Epidermal melanocyte (primary cell): ENCODE results near the gene PRKRIP1.
A peak's percentile ranks its signal among the peaks of the same experiment; 100 is the strongest.
"Not testable (repeated sequence)": the region's sequence is repeated elsewhere in the genome, so short reads cannot be mapped to it uniquely, and the experiment has no call there.

ENCODE experiments used
- DNase-seq: peaks from one replicate; pipeline ENCODE4 v3.0.0; 2011; ENCODE audit warnings: low spot score; ENCODE audit not compliant: insufficient read length

The PRKRIP1 gene

GRCh38 chr7:102403563-102403962 lies 7.4 kb downstream of the PRKRIP1 start:
- no peak for DNase-seq

DNA sequence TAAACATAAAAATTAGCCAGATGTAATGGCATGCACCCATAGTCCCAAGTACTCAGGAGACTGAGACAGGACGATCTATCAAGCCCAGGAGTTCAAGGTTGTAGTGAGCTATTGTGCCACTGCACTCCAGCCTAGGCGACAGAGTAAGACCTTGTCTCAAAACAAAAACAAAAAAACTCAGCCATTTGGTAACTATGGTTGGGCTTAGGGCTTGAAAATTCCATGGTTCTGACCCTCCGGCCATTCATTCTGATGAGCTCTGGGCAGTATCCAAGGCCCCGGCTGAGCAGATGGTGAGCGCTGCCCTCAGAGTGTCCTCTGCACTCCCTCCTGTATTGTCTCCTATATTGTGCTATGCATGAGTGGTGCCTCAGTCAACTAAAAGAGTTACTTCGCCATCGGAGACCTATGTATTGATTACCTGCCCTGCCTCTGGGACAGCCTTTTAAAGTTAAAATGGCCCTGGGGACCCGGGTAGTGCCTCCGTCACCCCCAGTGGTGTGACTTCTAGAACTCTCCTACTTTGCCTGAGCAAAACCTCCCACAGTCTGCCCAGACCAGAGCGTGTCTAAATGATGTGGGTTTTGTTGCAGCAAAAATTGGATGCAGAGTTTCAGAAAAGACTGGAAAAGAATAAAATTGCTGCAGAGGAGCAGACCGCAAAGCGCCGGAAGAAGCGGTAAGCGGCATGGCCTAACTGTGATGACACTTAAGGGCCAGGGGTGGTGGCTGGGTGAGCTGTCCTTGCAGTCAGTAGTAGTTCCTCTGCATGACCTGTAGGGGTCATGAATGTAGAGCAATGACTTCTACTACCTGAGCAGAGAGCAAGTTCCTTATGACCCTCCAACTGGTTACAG lies 8.1 kb downstream of the PRKRIP1 start:
- DNase-seq: peak; percentile 47

GRCh38 chr7:102404862-102405188 lies 8.7 kb downstream of the PRKRIP1 start:
- DNase-seq: not testable (repeated sequence)

GRCh38 chr7:102407910-102408309 lies 11.7 kb downstream of the PRKRIP1 start:
- no peak for DNase-seq

DNA sequence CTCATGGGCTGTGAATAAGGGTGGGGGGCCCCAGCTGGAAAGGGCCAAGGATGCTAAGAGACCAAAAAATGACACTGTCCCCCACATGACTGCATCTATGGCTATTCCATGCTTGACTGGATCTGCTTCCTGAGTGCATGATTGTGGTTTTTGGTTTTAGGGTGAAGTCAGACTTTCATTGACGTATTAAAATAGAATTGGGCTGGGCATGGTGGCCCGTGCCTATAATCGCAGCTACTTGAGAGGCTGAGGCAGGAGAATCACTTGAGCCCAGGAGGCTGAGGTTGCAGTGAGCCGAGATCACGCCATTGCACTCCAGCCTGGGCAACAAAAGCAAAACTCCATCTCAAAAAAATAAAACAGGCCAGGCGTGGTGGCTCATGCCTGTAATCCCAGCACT lies 12.4 kb downstream of the PRKRIP1 start:
- not testable (repeated sequence) for DNase-seq

- no peak for DNase-seq
These were observed 13.2 kb downstream of the PRKRIP1 start for GRCh38 chr7:102409340-102409739.

DNA sequence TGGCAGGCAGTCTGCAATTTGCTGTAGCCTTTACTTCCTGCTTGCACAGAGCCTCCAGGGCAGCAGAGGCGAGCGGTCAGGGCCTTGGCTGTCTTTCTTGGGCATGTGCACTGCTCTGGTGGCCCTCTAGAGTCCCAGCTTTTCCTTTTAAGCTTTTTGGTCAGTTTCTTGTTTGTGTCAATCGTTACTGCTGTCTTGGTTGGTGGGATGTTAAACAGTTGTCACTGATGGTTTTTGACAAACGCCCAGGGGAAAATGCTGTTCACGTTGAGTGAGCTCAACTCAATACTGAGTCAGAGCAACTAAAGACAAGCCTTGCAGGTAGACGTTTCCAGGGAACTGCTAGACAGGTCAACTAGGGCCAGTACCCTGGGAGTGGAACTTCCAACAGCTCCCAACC lies 14.0 kb downstream of the PRKRIP1 start:
- DNase-seq: no peak

GRCh38 chr7:102410918-102411317 lies 14.8 kb downstream of the PRKRIP1 start:
- no peak for DNase-seq

- no peak for DNase-seq
These were observed 16.4 kb downstream of the PRKRIP1 start for GRCh38 chr7:102412548-102412947.

DNA sequence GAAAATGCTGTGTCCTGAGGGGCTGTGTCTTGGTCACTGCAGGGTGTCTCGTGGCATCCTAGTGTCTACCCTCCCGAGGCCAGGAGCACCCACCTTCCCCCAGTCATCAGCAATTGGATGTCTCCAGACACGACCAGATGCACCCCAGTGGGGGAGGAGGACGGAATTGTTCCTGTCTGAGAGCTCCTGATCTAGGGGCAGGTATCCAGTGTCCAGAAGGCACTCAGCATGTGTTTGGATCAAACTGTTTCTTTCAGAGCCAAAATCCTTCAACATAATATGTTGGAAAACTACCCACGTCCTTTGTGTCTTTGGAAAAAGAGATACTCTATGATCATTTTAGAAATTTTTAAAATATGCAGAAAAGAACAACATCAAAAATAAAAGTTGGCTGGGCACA lies 16.9 kb downstream of the PRKRIP1 start:
- DNase-seq: no peak

DNA sequence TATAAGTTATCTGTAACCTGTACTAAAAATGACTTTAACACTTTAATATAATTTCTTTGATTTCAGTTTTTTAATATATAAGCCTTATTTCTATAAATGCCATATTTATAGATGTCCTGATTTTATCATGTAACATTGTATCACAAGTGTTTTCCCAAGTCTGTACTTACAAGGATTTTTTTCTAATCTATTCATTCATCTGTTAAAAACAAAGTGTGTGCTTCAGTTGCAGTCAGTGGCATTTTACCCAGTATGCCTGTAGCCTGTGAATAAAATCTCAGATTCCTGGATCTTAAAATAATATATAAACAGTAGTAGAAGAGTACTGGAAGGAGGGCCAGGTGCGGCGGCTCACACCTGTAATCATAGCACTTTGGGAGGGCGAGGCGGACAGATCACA lies 17.4 kb downstream of the PRKRIP1 start:
- DNase-seq: no peak

DNA sequence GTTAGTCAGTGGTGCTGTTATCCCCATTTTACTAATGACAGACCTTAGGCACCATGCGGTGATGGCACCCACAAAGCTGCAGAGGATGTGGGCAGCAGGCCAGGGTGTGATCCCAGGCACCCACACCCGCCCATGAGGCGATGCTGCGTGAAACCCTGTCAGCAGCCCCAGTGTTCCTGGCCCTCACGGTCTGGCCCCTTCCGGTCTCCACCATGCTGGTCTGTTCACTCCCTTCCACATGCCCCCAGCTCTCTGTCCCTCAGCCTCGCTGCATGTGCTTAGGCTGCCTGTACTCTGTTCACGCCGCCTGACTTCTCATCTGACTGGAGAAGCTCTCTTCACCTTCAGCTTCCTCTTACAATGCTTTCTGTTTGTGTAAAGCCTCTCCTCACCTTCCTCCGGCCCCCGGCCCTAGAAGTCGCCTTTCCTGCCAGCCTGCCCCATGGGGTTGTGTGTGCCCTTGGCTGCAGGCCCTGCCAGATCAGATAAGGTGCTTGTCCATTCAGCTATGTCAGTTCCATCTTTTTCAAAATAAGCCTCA lies 19.6 kb downstream of the PRKRIP1 start:
- no peak for DNase-seq

GRCh38 chr7:102416406-102416805 lies 20.2 kb downstream of the PRKRIP1 start:
- DNase-seq: no peak

- no peak for DNase-seq
These were observed 20.9 kb downstream of the PRKRIP1 start for GRCh38 chr7:102417105-102417504.

DNA sequence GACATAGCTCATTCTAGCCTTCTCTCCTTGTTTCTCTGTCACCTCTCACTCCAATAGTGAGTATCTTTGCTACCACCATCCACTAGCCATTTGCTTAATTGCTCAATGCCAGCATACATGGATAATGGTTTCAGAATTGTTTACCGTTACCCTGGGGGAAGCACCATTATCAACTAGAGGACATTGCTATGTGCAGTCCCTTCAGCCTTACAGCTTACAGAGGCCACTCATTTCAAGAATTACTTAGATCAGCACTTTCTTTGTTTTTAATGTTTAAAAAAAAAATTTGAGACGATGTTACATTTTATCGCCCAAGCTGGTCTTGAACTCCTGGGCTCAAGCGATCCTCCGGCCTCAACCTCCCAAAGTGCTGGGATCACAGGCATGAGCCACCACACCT lies 22.4 kb downstream of the PRKRIP1 start:
- DNase-seq: no peak

- no peak for DNase-seq
These were observed 25.6 kb downstream of the PRKRIP1 start for GRCh38 chr7:102421706-102422240.

DNA sequence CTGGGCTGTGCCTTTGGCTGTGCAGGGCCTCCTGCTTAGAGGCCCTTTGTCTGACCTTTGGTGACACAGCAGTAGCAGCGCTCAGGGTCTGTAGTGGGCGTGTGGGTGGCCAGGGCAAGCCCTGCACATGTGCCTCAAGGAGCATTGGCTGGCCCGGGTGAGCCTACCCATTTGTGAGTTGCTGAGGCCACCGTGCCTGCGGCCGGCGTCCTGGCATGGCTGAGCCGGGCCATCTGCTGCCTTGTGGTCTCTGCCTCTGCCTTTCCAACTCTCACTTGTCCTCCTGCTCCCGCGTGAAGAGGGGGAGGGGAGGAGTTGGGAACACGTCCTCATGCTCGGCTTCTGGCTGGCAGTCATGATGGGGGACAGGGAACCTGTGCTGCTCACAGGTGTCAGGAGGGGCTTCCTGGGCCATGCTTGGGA lies 28.0 kb downstream of the PRKRIP1 start:
- DNase-seq: no peak

DNA sequence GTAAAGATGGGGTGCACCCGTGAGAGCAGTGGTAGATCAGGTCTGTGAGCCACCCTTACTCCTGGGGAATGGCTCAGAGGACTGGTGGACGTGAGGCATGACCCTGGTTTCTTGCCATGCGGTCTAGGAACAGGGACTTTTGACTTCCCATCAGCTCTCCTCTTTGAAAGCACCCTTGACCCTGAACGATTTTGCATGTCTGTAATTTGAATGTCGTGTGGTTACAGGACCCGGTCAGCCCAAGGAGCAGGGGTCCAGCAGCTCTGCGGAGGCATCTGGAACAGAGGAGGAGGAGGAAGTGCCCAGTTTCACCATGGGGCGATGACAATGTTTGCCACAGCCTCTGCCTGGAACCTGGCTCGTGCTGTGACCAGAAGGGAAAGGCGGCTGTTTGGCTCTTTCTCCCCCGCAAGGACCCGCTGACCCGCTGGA lies 28.6 kb downstream of the PRKRIP1 start:
- DNase-seq: no peak

- no peak for DNase-seq
These were observed 29.6 kb downstream of the PRKRIP1 start for GRCh38 chr7:102425639-102426267.

- DNase-seq: no peak
These were observed 30.3 kb downstream of the PRKRIP1 start for GRCh38 chr7:102426268-102427018.

DNA sequence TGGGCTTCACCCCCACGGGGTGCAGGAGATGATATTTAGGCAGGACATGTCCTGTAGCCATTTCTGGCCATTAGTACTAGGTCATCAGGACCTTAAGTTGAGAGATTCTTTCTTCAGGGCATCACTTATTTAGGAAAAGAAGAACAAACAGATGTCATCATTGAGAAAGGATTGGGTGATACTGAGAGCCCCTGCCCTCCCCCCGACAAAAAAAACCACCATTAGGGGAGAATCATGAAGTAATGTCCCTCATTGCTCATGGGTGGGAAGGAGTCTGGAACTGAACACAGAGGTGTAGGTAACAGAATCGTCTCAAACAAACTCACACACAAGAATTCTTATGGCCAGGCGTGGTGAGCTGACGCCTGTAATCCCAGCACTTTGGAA lies 30.8 kb downstream of the PRKRIP1 start:
- no peak for DNase-seq
